ENCODE measurements around the gene U2AF2.

The U2AF2 gene

DNA sequence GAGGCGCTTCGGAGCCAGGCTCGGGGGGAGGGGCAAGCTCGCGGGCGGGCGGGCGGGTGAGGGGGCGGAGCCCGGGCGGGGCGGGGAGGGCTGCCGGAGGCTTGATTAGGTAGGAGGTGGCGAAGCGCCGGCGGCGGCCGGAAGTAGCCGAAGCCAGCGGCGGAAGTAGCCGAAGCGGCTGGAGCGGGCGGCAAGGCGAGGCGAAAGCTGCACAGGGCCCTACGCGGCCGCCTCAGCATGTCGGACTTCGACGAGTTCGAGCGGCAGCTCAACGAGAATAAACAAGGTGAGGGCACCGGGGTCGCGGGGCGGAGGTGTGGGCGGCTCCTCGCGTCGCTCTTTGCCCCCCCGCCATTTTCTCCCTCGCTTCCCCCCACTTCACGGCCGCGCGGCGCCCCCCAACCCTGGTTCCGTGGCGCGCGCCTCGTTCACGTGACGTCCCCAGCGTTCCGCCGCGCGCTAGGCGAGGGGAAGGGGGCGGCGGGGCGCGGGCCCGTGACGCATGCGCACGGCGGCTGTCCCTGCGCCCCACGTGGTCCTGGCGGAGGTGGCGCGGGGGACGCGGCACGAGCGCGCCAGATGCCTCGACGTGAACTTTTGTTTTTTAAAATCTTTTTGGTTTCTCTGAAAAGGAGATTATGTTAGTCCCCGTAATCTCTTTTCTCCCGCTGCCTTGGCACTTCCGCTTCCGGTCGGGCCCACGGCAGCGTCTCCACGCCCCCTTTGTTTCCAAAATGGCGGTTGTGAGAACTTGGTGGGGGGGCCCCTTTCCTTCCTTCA lies at the start of gene U2AF2:
Gene U2AF2 (plus strand): TSS at position 168 of the 780 bp plus-strand sequence. CDS start 70 bp downstream, at position 238.
- Mint-ChIP-seq H3K9me3 (no peaks in the 10 kb centered on the region), H3K27ac (ENCODE audit: low read depth) (peak within 1 kb of the TSS; percentile 100), H3K4me1 (peaks cover 45% of the 10 kb centered on the region), H3K27me3 (peaks cover under 1% of the 10 kb centered on the region), H3K36me3 (ENCODE audit: insufficient read depth) (peaks cover 30% of the 10 kb centered on the region), H3K4me3 (peak within 1 kb of the TSS; percentile 95)
- peak; percentile 92 to 95 for DNase-seq (ENCODE audit: low spot score in 2 of 2)
- ATAC-seq (replicated peaks; ENCODE audit: extremely low read depth, poor library complexity, severe bottlenecking), result peak; percentile 45

DNA sequence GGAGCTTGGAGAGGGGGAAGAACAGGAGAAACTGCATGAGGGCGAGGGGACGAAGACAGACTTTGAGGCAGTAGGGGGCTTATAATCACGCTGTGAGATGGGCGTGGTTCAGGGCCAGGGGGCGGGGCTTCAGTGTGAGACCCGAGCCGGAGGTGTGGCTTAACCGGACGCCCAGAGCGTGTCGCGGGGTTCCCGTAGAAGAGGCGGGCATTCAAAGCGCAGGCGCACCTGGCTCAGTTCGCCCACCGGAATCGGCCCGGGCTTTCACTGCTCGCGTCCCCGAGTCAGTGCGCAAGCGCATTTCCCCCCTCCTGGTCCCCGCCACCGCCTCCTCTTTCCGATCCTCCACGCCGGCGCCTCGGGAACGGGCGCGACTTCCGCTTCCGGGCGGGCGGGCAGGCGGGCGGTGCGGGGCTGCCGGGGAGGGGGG lies 49.6 kb upstream of the U2AF2 start:
- H3K4me1 Mint-ChIP-seq, result peaks cover 54% of the 10 kb centered on the region
- H3K36me3 Mint-ChIP-seq (ENCODE audit: insufficient read depth), result peaks cover 11% of the 10 kb centered on the region
- ATAC-seq (replicated peaks; ENCODE audit: extremely low read depth, poor library complexity, severe bottlenecking), result peak; percentile 75
- peak; percentile 92 to 94 for DNase-seq (ENCODE audit: low spot score in 2 of 2)
- no peaks in the 10 kb centered on the region for H3K9me3 Mint-ChIP-seq
- H3K4me3 Mint-ChIP-seq, result peak overlapping the region; percentile 89
- H3K27me3 Mint-ChIP-seq, result no peaks in the 10 kb centered on the region
- peak overlapping the region; percentile 95 for H3K27ac Mint-ChIP-seq (ENCODE audit: low read depth)

DNA sequence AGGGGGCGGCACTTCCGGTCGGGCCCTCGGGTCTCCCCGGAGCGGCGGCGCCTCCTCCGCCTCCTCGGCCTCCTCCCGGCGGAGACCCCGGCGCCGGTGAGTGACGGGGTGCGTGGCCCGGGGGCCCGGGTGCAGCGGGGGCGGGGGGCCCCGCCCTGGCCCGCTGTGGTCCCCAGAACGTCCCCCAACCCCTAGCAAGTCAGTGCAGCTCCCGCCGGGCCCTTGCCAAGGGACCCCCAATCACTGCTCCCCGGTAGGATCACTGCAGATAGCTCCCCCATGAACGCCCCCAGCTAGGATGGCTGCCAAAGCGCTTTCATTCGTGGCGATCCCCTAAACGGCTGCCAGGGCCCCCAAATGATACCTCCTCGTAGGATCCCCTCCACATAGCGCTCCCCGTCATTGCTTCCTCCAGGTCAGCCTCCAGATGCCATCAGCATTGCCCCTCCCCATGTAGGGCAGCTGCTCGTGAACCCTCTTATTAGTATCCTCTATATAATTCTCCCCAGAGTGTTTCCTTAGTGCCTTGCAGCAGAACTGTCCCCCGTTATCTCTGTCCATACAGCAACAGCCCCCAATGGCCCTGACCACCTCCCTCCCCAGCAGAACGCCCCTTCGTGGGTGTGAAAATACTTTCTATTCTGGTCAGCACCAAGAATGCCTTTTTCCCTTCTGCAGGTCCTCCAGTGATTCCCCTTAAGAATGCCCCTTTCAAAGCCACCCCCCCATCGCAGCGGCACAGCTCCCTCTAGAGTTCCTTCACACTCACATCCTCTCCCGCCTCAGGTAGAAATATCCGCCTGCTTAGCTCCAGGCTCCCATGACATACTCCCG lies 49.0 kb upstream of the U2AF2 start, which contains the start of gene ZNF865:
Gene ZNF865 (plus strand): TSS at position 11 of the 834 bp plus-strand sequence. CDS start 7,972 bp downstream, outside the sequence.
- Mint-ChIP-seq H3K36me3 (ENCODE audit: insufficient read depth) (peaks cover 11% of the 10 kb centered on the region), H3K4me3 (peak within 1 kb of the TSS; percentile 89), H3K4me1 (peaks cover 58% of the 10 kb centered on the region), H3K27me3 (no peaks in the 10 kb centered on the region), H3K9me3 (no peaks in the 10 kb centered on the region), H3K27ac (ENCODE audit: low read depth) (peak within 1 kb of the TSS; percentile 95)
- DNase-seq (ENCODE audit: low spot score in 2 of 2), result peak; percentile 44 to 47
- ATAC-seq (replicated peaks; ENCODE audit: extremely low read depth, poor library complexity, severe bottlenecking), result peak; percentile 50

DNA sequence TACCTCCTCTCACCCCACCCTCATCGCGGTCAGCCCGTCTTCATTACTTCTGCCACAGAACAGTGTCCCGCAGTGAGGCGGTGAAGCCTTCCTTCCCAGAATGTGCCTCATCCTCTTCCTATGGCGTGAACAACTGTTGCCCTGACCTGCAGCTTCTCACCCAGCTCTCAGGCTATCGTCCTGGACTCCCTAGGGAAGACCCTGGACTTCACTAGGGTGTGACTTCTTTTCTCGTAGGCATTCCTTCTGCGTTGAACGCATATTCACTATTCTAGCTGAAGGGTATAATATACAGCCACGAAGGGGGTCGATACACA lies 48.4 kb upstream of the U2AF2 start:
- peaks cover 58% of the 10 kb centered on the region for H3K4me1 Mint-ChIP-seq
- peak overlapping the region; percentile 89 for H3K4me3 Mint-ChIP-seq
- DNase-seq (ENCODE audit: low spot score in 2 of 2) (no peak), ATAC-seq (replicated peaks; ENCODE audit: extremely low read depth, poor library complexity, severe bottlenecking) (no peak)
- peaks cover 11% of the 10 kb centered on the region for H3K36me3 Mint-ChIP-seq (ENCODE audit: insufficient read depth)
- peak overlapping the region; percentile 95 for H3K27ac Mint-ChIP-seq (ENCODE audit: low read depth)
- H3K9me3 Mint-ChIP-seq, result no peaks in the 10 kb centered on the region
- no peaks in the 10 kb centered on the region for H3K27me3 Mint-ChIP-seq

DNA sequence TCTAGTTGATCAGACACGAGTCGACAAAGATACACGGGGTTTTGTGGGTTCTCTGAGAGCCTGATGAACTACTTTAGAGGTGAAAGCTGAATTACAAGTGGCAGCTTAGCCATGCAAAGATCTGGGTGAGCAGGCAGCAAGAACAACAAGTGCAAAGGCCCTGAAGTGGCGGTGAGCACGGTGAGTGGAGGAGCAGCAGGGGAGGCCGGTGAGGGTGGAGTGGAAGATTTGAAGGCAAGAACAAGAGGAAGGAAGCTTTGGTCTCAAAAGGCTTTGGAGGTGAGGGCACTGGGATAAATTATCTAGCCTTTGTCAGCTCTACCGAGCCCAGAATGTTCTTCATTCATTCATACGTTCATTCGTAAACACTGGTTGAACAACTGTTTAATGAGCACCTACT lies 48.0 kb upstream of the U2AF2 start:
- H3K27me3 Mint-ChIP-seq, result no peaks in the 10 kb centered on the region
- no peak for DNase-seq (ENCODE audit: low spot score in 2 of 2)
- peak overlapping the region; percentile 89 for H3K4me3 Mint-ChIP-seq
- H3K27ac Mint-ChIP-seq (ENCODE audit: low read depth), result peak overlapping the region; percentile 95
- ATAC-seq (replicated peaks; ENCODE audit: extremely low read depth, poor library complexity, severe bottlenecking), result no peak
- peaks cover 56% of the 10 kb centered on the region for H3K4me1 Mint-ChIP-seq
- H3K9me3 Mint-ChIP-seq, result no peaks in the 10 kb centered on the region
- H3K36me3 Mint-ChIP-seq (ENCODE audit: insufficient read depth), result peaks cover 11% of the 10 kb centered on the region

DNA sequence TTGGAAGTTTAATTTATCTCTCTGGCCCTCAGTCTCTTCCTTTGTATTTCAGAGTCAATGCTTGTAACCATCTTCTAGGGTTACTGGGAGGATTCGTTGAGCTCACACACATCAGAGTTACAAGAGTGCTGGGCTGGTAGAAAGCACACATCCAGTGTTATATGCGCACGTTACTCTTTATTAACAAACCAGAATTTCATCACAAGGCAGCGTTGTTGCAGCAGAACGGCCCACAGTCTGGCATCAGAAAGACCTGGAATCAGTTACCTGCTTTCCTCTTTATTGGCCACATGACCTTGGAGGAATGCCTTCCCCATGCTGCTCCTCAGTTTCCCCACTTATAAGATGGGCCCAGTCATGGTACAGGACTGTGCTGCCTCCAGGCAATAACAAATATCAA lies 45.5 kb upstream of the U2AF2 start:
- Mint-ChIP-seq H3K27me3 (no peaks in the 10 kb centered on the region), H3K4me3 (no peak overlapping the region), H3K9me3 (no peaks in the 10 kb centered on the region), H3K36me3 (ENCODE audit: insufficient read depth) (peaks cover 14% of the 10 kb centered on the region), H3K4me1 (peaks cover 58% of the 10 kb centered on the region), H3K27ac (ENCODE audit: low read depth) (no peak overlapping the region)
- DNase-seq (ENCODE audit: low spot score in 2 of 2) (no peak), ATAC-seq (replicated peaks; ENCODE audit: extremely low read depth, poor library complexity, severe bottlenecking) (no peak)

DNA sequence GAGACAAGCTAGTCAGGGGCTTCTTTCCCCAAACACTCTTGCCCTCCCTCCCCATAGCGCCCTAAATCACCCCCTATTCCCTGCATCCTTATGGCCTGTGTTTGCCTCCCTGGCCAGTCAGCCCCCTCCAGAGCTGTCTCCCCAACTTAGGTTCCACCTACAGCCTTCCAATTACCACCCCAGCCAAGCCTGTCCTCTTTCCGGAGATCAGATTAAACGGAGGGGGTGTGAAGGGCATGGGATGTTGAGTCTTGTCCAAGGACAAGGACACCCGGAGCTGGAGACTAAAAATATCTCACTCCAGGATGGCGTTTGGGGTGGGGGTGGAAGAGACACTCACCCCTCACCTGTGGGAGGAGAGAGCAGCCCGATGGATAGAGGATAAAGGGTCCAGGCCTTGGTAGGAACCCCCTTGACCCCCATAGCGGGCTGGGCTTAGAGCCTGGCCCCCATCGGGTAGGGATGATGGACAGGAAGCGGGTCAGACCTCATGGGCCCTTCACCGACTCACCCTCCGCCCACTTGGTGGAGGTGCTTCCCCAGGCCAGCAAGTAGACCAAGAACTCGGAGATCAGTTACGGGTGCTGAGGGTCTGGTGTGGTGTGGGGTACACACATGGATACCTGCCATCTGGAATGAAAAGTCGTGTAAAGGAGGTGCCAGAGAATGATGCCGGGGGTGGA lies 43.4 kb upstream of the U2AF2 start:
- no peaks in the 10 kb centered on the region for H3K9me3 Mint-ChIP-seq
- no peak overlapping the region for H3K4me3 Mint-ChIP-seq
- H3K27ac Mint-ChIP-seq (ENCODE audit: low read depth), result peak overlapping the region; percentile 45
- H3K27me3 Mint-ChIP-seq, result no peaks in the 10 kb centered on the region
- peaks cover 41% of the 10 kb centered on the region for H3K4me1 Mint-ChIP-seq
- no peak for ATAC-seq (replicated peaks; ENCODE audit: extremely low read depth, poor library complexity, severe bottlenecking)
- no peak for DNase-seq (ENCODE audit: low spot score in 2 of 2)
- peaks cover 11% of the 10 kb centered on the region for H3K36me3 Mint-ChIP-seq (ENCODE audit: insufficient read depth)

DNA sequence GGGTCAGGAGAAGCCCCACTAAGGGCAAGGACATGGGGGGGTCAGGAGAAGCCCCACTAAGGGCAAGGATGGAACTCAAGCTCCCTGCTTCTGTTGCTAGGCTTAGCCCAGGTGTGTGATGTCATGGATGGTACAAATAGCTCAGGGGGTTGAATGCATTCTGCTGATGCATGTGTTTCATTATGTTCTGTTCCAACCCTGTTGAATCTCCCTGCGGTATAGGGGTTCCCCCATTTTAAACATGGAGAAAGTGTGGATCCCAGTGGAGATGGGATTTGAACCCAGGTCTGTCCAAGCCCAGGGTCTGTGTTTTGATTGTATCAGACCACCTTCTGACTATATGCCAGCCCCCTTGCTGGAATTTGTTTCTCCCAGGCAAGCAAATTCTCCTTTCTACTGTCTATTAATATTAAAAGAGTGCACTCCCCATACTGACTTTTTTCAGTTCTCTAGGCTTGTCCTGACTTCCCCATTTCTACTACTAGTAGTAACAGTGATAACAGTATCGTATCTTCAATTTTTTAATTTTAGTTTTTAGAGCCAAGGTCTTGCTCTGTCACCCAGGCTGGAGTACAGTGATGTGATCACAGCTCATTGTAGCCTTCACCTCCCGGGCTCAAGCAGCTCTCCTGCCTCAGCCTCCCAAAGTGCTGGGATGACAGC lies 42.7 kb upstream of the U2AF2 start:
- H3K4me1 Mint-ChIP-seq, result peaks cover 34% of the 10 kb centered on the region

DNA sequence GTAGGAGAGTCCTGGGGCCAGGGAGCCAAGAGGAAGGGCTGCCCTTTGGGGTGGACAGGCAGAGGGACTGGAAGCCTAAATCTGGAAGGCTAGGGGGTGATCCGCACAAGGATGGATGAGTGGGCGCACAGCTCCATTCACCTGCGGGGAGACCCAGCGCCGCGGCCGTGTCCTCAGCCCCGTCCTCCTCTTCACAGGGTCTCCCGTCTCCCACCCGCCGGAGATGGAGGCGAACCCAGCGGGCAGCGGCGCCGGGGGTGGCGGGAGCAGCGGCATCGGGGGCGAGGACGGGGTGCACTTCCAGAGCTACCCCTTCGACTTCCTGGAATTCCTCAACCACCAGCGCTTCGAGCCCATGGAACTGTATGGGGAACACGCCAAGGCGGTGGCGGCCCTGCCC lies 41.4 kb upstream of the U2AF2 start:
- no peak for DNase-seq (ENCODE audit: low spot score in 2 of 2)
- H3K4me1 Mint-ChIP-seq, result peaks cover 22% of the 10 kb centered on the region
- no peaks in the 10 kb centered on the region for H3K27me3 Mint-ChIP-seq
- no peak for ATAC-seq (replicated peaks; ENCODE audit: extremely low read depth, poor library complexity, severe bottlenecking)
- no peak overlapping the region for H3K4me3 Mint-ChIP-seq
- peaks cover 9% of the 10 kb centered on the region for H3K36me3 Mint-ChIP-seq (ENCODE audit: insufficient read depth)
- no peak overlapping the region for H3K27ac Mint-ChIP-seq (ENCODE audit: low read depth)
- H3K9me3 Mint-ChIP-seq, result no peaks in the 10 kb centered on the region

More for the DNA sequence above, 42.7 kb upstream of the U2AF2 start:
- Mint-ChIP-seq H3K9me3 (no peaks in the 10 kb centered on the region), H3K27me3 (no peaks in the 10 kb centered on the region), H3K4me3 (no peak overlapping the region), H3K27ac (ENCODE audit: low read depth) (peak overlapping the region; percentile 13), H3K36me3 (ENCODE audit: insufficient read depth) (peaks cover 10% of the 10 kb centered on the region)
- no peak for DNase-seq (ENCODE audit: low spot score in 2 of 2)
- no peak for ATAC-seq (replicated peaks; ENCODE audit: extremely low read depth, poor library complexity, severe bottlenecking)

DNA sequence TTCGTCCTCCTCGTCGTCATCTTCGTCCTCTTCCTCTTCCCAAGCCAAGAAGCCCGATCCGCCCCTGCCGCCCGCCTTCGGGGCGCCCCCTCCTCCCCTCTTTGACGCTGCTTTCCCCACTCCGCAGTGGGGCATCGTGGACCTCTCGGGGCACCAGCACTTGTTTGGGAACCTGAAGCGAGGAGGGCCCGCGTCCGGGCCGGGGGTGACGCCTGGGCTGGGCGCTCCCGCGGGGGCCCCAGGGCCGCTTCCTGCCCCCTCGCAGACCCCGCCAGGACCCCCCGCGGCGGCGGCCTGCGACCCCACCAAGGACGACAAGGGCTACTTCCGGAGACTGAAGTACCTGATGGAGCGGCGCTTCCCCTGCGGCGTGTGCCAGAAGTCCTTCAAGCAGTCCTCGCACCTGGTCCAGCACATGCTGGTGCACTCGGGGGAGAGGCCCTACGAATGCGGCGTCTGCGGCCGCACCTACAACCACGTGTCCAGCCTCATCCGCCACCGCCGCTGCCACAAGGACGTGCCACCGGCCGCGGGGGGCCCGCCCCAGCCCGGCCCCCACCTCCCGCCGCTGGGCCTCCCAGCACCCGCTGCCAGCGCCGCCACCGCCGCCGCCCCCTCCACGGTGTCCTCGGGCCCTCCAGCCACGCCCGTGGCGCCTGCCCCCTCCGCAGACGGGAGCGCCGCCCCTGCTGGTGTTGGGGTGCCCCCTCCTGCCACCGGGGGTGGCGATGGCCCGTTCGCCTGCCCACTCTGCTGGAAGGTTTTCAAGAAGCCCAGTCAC lies 40.7 kb upstream of the U2AF2 start:
- Mint-ChIP-seq H3K36me3 (ENCODE audit: insufficient read depth) (peaks cover 9% of the 10 kb centered on the region), H3K9me3 (no peaks in the 10 kb centered on the region), H3K27ac (ENCODE audit: low read depth) (no peak overlapping the region), H3K27me3 (no peaks in the 10 kb centered on the region), H3K4me1 (peaks cover 22% of the 10 kb centered on the region), H3K4me3 (no peak overlapping the region)
- ATAC-seq (replicated peaks; ENCODE audit: extremely low read depth, poor library complexity, severe bottlenecking), result no peak
- no peak for DNase-seq (ENCODE audit: low spot score in 2 of 2)

DNA sequence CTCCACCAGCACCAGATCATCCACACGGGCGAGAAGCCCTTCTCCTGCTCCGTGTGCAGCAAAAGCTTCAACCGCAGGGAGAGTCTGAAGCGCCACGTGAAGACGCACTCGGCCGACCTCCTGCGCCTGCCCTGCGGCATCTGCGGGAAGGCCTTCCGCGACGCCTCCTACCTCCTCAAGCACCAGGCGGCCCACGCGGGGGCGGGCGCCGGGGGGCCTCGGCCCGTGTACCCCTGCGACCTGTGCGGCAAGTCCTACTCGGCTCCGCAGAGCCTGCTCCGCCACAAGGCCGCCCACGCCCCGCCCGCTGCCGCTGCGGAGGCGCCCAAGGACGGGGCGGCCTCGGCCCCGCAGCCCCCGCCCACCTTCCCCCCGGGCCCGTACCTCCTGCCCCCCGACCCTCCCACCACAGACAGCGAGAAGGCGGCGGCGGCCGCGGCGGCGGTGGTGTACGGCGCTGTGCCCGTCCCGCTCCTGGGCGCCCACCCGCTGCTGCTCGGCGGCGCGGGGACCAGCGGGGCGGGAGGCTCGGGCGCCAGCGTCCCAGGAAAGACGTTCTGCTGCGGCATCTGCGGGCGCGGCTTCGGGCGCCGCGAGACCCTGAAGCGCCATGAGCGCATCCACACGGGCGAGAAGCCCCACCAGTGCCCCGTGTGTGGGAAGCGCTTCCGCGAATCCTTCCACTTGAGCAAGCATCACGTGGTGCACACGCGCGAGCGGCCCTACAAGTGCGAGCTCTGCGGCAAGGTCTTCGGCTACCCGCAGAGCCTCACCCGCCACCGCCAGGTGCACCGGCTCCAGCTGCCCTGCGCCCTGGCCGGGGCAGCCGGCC lies 39.9 kb upstream of the U2AF2 start:
- peaks cover 22% of the 10 kb centered on the region for H3K4me1 Mint-ChIP-seq
- no peaks in the 10 kb centered on the region for H3K9me3 Mint-ChIP-seq
- no peak overlapping the region for H3K4me3 Mint-ChIP-seq
- H3K27me3 Mint-ChIP-seq, result no peaks in the 10 kb centered on the region
- H3K36me3 Mint-ChIP-seq (ENCODE audit: insufficient read depth), result peaks cover 9% of the 10 kb centered on the region
- H3K27ac Mint-ChIP-seq (ENCODE audit: low read depth), result no peak overlapping the region
- DNase-seq (ENCODE audit: low spot score in 2 of 2), result no peak
- ATAC-seq (replicated peaks; ENCODE audit: extremely low read depth, poor library complexity, severe bottlenecking), result no peak

All from central memory CD8-positive, alpha-beta T cell (primary cell).